ENCODE measurements around the gene KRTAP4-9.
"Not testable (repeated sequence)": the region's sequence is repeated elsewhere in the genome, so short reads cannot be mapped to it uniquely, and the experiment has no call there.

KRTAP4-9 gene

GRCh38 chr17:41133880-41134735 is 28.9 kb downstream of the KRTAP4-9 start:
- no peak for DNase-seq

- not testable (repeated sequence) for DNase-seq
These were observed 34.7 kb downstream of the KRTAP4-9 start for GRCh38 chr17:41139865-41140264.

- DNase-seq, result no peak
These were observed 35.4 kb downstream of the KRTAP4-9 start, which contains the start of gene KRTAP4-6 for GRCh38 chr17:41140360-41141131. KRTAP4-6 (minus strand) TSS chr17:41140544; CDS start chr17:41140487, 57 bp downstream.

GRCh38 chr17:41141361-41141760 is 36.2 kb downstream of the KRTAP4-9 start:
- no peak for DNase-seq

- DNase-seq, result no peak
These were observed 39.7 kb downstream of the KRTAP4-9 start for GRCh38 chr17:41144846-41145245.

- DNase-seq, result no peak
These were observed 40.1 kb downstream of the KRTAP4-9 start for GRCh38 chr17:41145261-41145660.

GRCh38 chr17:41147531-41148204 is 42.5 kb downstream of the KRTAP4-9 start:
- DNase-seq, result no peak

GRCh38 chr17:41148971-41149651 is 43.9 kb downstream of the KRTAP4-9 start:
- not testable (repeated sequence) for DNase-seq

- no peak for DNase-seq
These were observed 44.4 kb downstream of the KRTAP4-9 start, which contains the start of gene KRTAP4-5 for GRCh38 chr17:41149652-41149985. KRTAP4-5 (minus strand) TSS chr17:41149825; CDS start chr17:41149767, 58 bp downstream.

GRCh38 chr17:41150026-41150425 is 44.8 kb downstream of the KRTAP4-9 start:
- no peak for DNase-seq

- DNase-seq, result no peak
These were observed 46.3 kb downstream of the KRTAP4-9 start for GRCh38 chr17:41151525-41151924.

GRCh38 chr17:41153856-41154255 is 48.7 kb downstream of the KRTAP4-9 start:
- no peak for DNase-seq

Data from activated CD4-positive, alpha-beta T cell treated with anti-CD3 and anti-CD28 coated beads, Interleukin-2, amount 50 U/mL, for 16 hours (primary cell).